Fibroblast of upper back skin (primary cell): ENCODE results near the gene IL17F.
A peak's percentile ranks its signal among the peaks of the same experiment; 100 is the strongest.

Source experiments
- DNase-seq: peaks from one replicate; pipeline ENCODE4 v3.0.0-alpha.2; 2013

IL17F gene

DNA sequence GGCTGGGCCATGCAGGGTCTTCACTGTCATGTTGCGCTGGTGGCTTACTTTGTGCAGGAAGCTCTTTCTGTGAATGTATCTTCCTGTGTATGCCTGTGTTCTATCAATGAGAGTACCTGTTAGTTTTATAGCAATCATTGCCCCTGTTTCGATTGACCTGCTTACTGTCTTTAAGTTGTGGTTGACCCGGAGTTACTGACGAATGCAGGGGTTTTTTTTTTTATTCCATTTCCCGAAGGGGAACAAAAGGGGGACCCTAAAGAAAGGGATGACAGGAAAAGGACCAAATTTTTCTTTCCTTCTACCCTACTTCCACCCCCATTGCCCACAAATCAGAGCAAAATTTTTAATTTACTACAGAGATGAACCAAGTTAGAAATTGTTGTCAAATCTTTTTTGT is at the start of gene IL17F:
Gene IL17F (minus strand): TSS at position 101 of the 400 bp plus-strand sequence. CDS start 71 bp downstream, at position 30.
- no peak for DNase-seq

DNA sequence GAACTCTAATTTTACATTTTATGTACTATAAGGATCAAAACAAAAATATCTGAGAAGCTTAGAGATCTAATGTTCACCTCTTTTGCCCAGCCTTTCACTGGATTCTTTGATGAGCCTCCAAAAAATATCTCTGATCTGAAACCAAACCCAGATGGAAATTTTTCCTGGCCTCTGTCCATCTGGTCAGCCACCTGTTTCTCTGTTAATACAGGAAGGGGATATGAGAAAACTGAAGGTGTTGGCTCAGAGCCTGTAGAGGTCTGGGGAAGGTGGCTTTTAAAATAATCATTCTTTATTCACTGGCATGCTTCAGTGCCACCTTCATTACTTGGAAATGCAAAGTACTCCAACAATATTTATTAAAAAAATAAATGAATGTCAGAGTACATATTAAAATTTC is 48.8 kb upstream of the IL17F start:
- DNase-seq: no peak

DNA sequence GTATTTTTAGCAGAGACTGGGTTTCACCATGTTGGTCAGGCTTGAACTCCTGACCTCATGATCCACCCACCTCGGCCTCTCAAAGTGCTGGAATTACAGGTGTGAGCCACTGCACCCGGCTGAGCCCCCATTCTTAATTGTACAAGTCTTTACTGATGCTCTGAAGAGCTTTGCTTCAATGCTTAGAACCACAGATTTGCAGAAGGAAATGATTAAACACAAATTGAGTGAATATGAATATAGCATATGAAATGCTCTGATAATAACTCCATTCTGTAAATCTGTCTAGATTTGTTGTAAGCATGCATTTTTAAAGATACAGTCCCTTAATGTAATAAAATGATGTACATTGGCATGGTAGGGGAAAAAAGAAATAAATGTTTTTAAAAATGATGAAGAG is 44.5 kb upstream of the IL17F start:
- DNase-seq: no peak

- DNase-seq: no peak
Measured at GRCh38 chr6:52288216-52288615, 43.9 kb upstream of the IL17F start.

DNA sequence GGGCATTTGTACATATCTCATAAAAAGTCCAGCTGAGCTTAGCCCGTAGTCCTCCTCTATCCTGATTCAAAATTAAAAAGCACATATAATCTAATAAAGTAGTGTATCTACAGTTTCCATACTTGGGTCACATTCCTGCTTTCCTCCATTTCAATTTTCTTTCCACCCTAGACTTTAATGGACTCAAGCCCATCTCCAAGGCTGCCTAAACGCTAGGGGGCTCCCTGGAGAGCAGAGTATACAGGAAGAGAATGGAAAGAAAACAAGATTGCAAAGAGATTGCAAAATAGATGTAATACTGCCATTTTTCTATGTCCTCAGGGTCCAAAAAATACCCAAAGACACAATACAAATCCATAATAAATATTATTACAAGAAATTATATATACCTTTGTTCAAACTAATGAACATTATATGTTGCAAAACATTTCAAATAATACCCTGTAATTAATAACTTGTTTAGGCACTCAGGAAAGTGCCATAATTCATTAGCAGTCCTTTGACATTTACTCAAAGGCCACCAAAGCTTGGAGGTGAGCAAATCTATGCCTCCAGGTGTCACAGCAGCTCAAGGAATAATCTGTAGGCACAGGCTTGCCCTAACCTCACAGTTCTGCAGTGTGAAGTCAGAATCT is 42.6 kb upstream of the IL17F start:
- DNase-seq: peak; percentile 79

- DNase-seq: peak; percentile 45
Measured at GRCh38 chr6:52285177-52286068, 41.1 kb upstream of the IL17F start.

DNA sequence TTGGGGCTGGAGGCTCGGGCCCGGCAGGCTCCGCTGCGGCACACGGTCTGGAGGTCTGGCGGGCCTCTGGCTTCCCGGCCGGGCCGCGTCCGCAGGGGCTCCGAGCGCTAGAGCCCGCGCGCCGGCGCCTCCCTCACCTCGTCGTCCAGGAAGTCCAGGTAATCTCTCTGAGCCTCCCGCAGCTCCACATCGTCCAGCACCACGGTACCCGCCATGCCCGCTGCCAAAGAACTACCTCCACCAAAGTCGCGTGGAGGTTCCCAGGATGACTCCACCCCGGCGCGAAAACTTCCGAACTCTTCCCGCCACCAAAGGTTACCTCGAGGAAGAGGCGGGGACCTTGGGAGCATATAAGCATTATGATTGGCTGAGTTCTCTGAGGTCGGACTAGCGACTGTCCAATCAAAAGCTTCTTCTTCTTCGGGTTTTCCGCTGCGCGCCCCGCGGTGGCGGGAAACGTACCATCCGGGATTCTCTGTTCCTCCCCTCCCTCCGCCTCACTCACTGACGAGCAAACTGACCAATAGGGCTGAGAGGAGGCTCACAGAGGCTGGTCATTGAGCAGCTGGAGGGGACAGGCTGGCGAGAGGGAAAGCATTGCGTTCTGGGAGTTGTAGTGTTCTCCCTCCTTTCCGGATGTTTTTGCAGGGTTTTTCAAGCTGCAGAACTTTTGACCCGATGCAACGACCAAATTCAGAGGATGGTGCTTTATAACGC is 40.3 kb upstream of the IL17F start, which contains the start of gene MCM3:
Gene MCM3 (minus strand): TSS at position 283 of the 717 bp plus-strand sequence. CDS start 68 bp downstream, at position 215.
- peak; percentile 99 for DNase-seq

DNA sequence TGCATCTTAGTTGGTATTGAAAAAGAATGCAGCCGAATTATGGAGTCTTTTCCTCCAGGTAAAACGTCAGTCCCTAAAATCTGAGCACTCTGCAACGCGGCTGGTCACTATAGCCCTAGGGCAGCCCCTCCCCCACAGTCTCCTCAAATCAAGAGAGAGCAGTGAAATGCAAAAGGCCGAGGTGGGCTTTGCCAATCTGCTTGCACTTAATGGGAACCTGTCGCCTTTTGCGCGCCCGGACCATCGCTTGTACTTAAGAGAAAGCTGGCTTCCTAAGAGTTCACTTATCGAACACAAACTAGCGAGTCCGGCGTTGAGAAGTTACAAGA is 39.8 kb upstream of the IL17F start:
- no peak for DNase-seq

- no peak for DNase-seq
Measured at GRCh38 chr6:52283111-52283510, 38.8 kb upstream of the IL17F start.

DNA sequence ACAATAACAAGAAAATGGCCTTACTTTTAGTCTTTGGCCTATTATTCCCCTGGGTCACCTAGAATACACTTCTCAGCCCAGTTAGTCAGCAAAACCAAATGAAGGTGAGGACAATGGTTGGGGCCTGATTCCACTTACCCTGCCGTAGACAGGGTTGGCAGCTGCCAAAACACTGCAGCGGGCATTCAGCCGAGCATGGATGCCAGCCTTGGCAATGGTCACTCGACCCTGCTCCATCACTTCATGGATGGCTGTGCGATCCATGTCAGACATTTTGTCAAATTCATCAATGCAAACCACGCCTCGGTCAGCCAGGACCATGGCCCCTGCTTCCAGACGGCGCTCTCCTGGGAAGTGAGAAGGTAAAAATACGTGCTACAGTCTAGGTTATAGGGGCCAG is 31.8 kb upstream of the IL17F start:
- DNase-seq: no peak

GRCh38 chr6:52271852-52272460 is 27.7 kb upstream of the IL17F start:
- DNase-seq: no peak

- DNase-seq: peak; percentile 63
Measured at GRCh38 chr6:52263709-52264540, 19.6 kb upstream of the IL17F start.

GRCh38 chr6:52262620-52263344 is 18.5 kb upstream of the IL17F start:
- DNase-seq: no peak

DNA sequence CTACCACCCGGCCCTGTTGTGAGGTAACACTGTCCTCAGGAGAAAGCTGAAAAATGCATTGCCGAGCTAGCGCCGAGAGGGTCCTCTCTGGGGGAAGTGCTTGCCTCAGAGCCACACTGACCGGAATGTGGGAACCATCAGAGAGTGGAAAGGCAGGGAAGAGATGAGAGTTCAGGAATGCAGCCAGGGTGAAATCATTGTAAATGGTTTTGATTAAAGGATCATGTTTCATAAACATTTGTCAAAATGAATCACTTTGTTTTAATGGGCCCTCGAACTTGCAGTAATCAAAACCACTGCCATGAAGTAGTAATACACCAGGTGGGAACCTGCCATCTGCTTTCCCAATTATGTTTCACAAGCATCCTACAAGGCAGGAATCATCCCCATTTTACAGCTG is 16.9 kb upstream of the IL17F start:
- DNase-seq: peak; percentile 87

GRCh38 chr6:52260634-52261033 is 16.3 kb upstream of the IL17F start:
- DNase-seq: no peak

GRCh38 chr6:52255434-52255833 is 11.1 kb upstream of the IL17F start:
- DNase-seq: no peak

DNA sequence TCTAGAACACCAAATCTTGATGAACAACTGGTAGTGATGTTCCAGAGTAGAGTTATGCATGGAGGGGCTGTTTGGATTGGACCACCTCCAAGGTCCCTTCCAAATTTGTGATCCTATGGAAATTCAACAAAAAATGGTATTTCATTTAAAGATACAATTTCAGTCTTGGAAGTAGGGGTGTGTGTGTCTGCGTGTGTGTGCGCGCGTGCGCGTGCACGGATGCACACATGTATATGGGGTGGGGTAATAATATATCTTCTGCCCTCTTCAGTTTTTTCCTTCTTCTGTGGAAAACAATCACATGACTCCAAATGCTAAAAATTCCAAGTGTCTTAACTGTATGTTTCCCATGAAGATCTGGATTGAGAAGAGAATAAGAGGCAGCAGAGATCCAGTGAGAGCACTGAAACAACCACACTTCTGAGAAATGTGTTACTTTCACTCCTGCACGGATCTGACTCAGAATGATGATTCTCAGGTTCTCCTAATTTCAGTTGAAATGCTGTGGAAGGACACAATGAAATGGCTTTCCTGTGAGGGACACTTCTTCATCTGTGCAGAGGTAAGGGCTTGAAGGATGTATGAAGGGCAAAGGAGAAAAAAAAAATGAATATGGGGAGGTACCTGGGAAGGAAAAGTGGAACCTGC is 10.6 kb upstream of the IL17F start:
- no peak for DNase-seq

- DNase-seq: peak; percentile 43
Measured at GRCh38 chr6:52253494-52253893, 9.2 kb upstream of the IL17F start.

DNA sequence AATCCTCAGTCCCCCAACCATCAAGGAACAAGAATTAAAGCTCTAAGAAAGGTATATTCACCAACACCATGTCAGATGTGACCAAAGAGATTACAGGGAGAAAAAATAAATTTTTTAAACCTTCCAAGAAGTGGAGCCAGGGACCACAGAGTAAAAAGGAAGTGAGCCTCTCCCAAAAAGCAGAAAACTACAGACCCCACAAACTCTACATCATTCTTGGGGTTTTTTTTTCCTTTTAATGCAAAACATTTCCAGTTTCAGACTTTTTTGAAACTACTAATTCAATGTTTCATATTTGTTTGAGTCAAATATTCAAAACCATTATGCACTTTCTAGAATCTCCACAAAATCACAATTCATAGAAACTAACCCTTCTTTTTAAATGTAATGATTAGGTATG is 6.8 kb upstream of the IL17F start:
- no peak for DNase-seq

GRCh38 chr6:52249078-52249477 is 4.8 kb upstream of the IL17F start:
- DNase-seq: no peak

GRCh38 chr6:52245425-52245824 is 1.1 kb upstream of the IL17F start:
- no peak for DNase-seq
